SU-DHL-6 (cell line): ENCODE measurements around the gene TMED7.

Experiments
- H2AFZ ChIP-seq: fragments of 200-600 bp; sonication (generic); 2 replicates; pipeline ENCODE4 v1.6.1; 2014; ENCODE audit warnings: low read depth, mild to moderate bottlenecking, moderate library complexity, mixed read lengths, antibody characterized with exemption, low read length; ENCODE audit not compliant: severe bottlenecking
- H3F3A ChIP-seq: fragments of 200-600 bp; shearing (Covaris generic); 2 replicates; pipeline ENCODE4 v1.6.0; 2016; ENCODE audit warnings: antibody characterized with exemption, mild to moderate bottlenecking; ENCODE audit not compliant: insufficient read depth
- H3K27ac ChIP-seq: fragments of 200-600 bp; sonication (generic); 2 replicates; pipeline ENCODE4 v1.5.1; 2016; ENCODE audit warnings: low read depth, mild to moderate bottlenecking, low read length, moderate library complexity, mixed read lengths
- H3K27me3 ChIP-seq: fragments of 200-600 bp; sonication (generic), shearing (Covaris generic); 2 replicates; pipeline ENCODE4 v1.6.0; 2014; ENCODE audit warnings: mild to moderate bottlenecking, low read length
- H3K36me3 ChIP-seq: fragments of 200-600 bp; sonication (generic); 2 replicates; pipeline ENCODE4 v1.6.1; 2014; ENCODE audit warnings: mild to moderate bottlenecking, low read length, mixed read lengths
- H3K4me2 ChIP-seq: fragments of 300-600, 200-600 bp; shearing (Covaris generic), sonication (generic); 2 replicates; pipeline ENCODE4 v1.6.0; 2014; ENCODE audit warnings: low read length, low read depth, mild to moderate bottlenecking; ENCODE audit not compliant: poor library complexity, severe bottlenecking
- H3K4me3 ChIP-seq: fragments of 200-600 bp; sonication (generic); 2 replicates; pipeline ENCODE4 v1.5.1; 2014; ENCODE audit warnings: antibody characterized with exemption, low read length, mild to moderate bottlenecking, mixed read lengths; ENCODE audit not compliant: insufficient read depth, poor library complexity, severe bottlenecking
- H3K79me2 ChIP-seq: fragments of 200-600 bp; sonication (generic); 2 replicates; pipeline ENCODE4 v1.6.1; 2014; ENCODE audit warnings: mild to moderate bottlenecking, low read length, moderate library complexity; ENCODE audit not compliant: insufficient read depth
- H3K9ac ChIP-seq: fragments of 200-600 bp; sonication (generic); 2 replicates; pipeline ENCODE4 v1.7.0; 2014; ENCODE audit warnings: mild to moderate bottlenecking, low read length
- H3K9me2 ChIP-seq: fragments of 200-600 bp; sonication (generic); replicated peaks from 2 replicates; pipeline ENCODE4 v1.6.1; 2014; ENCODE audit warnings: low read length; ENCODE audit not compliant: insufficient read depth
- H3K9me3 ChIP-seq: fragments of 200-600 bp; sonication (generic); 2 replicates; pipeline ENCODE4 v1.6.1; 2014; ENCODE audit warnings: low read length, mixed read lengths; ENCODE audit not compliant: insufficient read depth
- H4K20me1 ChIP-seq: fragments of 200-600 bp; sonication (generic); 2 replicates; pipeline ENCODE4 v1.6.1; 2014; ENCODE audit warnings: low read depth, mild to moderate bottlenecking, antibody characterized with exemption, low read length, moderate library complexity, mixed read lengths
- EZH2phosphoT487 ChIP-seq: fragments of 200-600 bp; sonication (generic), shearing (Covaris generic); conservative IDR thresholded peaks from 2 replicates; pipeline ENCODE4 v1.6.1; 2018; ENCODE audit warnings: mild to moderate bottlenecking, antibody characterized with exemption, low read length, moderate library complexity, mixed read lengths
- TF ChIP-seq, protein P1 (sequence below): fragments of 200-600 bp; sonication (generic); IDR thresholded peaks from one replicate; pipeline ENCODE4 v1.5.1; 2017; ENCODE audit warnings: antibody characterized with exemption, mild to moderate bottlenecking, low read length, moderate library complexity; ENCODE audit not compliant: insufficient read depth, poor library complexity, severe bottlenecking

The TMED7 gene

DNA sequence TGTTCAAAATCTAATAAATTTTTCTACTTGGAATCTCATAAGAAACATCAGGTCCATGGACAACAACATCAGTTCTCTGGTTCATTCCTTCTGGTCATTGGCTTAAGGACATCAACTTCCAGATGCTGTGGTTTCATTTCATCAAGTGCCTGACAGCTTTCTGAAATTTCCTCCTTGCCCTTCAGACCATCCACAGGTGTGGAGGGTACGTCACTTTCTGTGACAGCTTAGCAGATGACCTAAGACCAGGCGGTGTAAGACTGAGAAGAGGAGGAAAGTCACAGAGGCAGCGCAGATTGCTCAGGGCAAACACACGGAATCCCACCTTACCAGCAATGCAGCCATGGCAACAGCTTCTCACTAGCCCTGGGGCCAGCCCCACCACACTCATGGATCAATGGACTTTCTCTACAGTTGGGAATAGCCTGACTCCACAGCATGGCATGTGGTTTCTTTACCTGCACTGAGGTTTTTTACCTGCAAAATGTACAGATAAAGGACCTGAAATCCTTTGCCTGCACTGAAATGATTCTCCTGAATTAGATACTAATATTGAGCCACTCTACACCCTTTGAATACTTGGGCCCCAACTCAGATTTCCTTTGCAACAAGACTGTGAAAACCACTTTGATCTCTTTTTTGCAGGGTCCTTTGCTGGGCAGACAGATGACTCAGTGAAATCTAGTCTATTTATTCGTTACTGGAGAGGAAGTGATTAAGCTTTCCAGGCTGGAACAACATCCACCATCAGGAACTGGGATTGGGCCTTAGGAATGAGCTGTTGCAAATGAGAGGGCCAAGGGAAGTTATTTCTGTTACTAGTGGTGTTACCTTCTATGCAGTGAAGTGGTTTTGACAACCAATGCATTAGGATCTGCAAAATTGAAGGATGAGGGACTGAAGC, 50.4 kb downstream of the TMED7 start:
- H3K36me3 ChIP-seq: no peaks in the 10 kb centered on the region
- H3K9me2 ChIP-seq: no peaks in the 10 kb centered on the region
- H3K4me3 ChIP-seq: no peak overlapping the region
- no peaks in the 10 kb centered on the region for H3K9me3 ChIP-seq
- H3F3A ChIP-seq: no peaks in the 10 kb centered on the region
- no peak overlapping the region for H3K4me2 ChIP-seq
- H2AFZ ChIP-seq: no peak overlapping the region
- no peaks in the 10 kb centered on the region for H3K27me3 ChIP-seq
- H3K9ac ChIP-seq: no peak overlapping the region
- H4K20me1 ChIP-seq: no peaks in the 10 kb centered on the region
- no peaks in the 10 kb centered on the region for H3K79me2 ChIP-seq
- no peak overlapping the region for H3K27ac ChIP-seq
- TF ChIP-seq, protein P1, sequence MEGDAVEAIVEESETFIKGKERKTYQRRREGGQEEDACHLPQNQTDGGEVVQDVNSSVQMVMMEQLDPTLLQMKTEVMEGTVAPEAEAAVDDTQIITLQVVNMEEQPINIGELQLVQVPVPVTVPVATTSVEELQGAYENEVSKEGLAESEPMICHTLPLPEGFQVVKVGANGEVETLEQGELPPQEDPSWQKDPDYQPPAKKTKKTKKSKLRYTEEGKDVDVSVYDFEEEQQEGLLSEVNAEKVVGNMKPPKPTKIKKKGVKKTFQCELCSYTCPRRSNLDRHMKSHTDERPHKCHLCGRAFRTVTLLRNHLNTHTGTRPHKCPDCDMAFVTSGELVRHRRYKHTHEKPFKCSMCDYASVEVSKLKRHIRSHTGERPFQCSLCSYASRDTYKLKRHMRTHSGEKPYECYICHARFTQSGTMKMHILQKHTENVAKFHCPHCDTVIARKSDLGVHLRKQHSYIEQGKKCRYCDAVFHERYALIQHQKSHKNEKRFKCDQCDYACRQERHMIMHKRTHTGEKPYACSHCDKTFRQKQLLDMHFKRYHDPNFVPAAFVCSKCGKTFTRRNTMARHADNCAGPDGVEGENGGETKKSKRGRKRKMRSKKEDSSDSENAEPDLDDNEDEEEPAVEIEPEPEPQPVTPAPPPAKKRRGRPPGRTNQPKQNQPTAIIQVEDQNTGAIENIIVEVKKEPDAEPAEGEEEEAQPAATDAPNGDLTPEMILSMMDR: no peak
- no peak for TF ChIP-seq EZH2phosphoT487

DNA sequence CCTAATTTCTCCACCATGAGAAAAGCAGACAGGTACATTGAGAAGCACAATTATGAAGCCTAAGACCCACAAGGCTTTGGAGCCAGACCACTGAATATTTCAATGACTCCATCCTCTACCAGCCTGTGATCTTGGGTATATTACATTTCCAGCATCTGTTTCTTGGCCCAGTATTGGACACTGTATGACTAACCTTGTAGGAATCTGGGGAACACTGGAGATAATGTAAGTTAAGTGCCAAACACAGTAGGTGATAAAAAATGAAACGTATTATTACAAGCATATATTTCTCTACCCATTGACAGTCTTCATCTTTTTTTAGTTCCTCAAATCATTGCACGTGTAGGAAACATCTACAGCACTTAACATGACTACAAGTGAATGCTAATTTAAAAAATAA, 52.7 kb downstream of the TMED7 start:
- no peaks in the 10 kb centered on the region for H3K9me3 ChIP-seq
- no peaks in the 10 kb centered on the region for H4K20me1 ChIP-seq
- H3F3A ChIP-seq: no peaks in the 10 kb centered on the region
- H3K4me3 ChIP-seq: no peak overlapping the region
- no peaks in the 10 kb centered on the region for H3K36me3 ChIP-seq
- H3K4me2 ChIP-seq: no peak overlapping the region
- H3K9ac ChIP-seq: no peak overlapping the region
- TF ChIP-seq, protein P1: no peak
- no peak for TF ChIP-seq EZH2phosphoT487
- no peaks in the 10 kb centered on the region for H3K79me2 ChIP-seq
- H3K27ac ChIP-seq: no peak overlapping the region
- H3K27me3 ChIP-seq: no peaks in the 10 kb centered on the region
- H2AFZ ChIP-seq: no peak overlapping the region
- no peaks in the 10 kb centered on the region for H3K9me2 ChIP-seq

DNA sequence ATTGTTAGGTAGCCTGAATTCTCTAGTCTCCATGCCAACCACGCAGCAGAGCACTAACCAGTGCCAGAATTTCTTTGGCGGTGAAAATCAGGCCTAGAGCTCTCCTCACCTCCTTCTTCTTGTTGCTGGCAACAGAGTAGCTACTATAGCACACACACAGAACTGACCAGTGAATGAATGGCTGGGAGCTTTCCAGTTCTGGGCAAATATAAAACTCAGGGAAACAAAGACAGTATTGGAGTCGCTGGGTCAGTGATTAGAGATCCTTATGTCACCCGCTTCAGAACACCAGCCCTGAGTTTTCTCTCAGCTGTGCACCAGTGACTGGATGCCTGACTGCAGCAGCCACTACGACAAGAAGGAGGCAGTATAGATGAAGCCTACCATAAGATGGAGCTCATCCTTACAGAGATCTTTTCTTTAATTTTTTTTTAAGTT, 54.4 kb downstream of the TMED7 start:
- H3F3A ChIP-seq: no peaks in the 10 kb centered on the region
- no peak overlapping the region for H3K4me3 ChIP-seq
- no peak overlapping the region for H3K4me2 ChIP-seq
- H3K9ac ChIP-seq: no peak overlapping the region
- H2AFZ ChIP-seq: no peak overlapping the region
- no peaks in the 10 kb centered on the region for H3K79me2 ChIP-seq
- H3K27ac ChIP-seq: no peak overlapping the region
- no peaks in the 10 kb centered on the region for H3K27me3 ChIP-seq
- no peaks in the 10 kb centered on the region for H4K20me1 ChIP-seq
- no peaks in the 10 kb centered on the region for H3K36me3 ChIP-seq
- no peak for TF ChIP-seq EZH2phosphoT487
- TF ChIP-seq, protein P1: no peak
- no peaks in the 10 kb centered on the region for H3K9me2 ChIP-seq
- no peaks in the 10 kb centered on the region for H3K9me3 ChIP-seq
